Effector CD8-positive, alpha-beta T cell (primary cell): ENCODE measurements around the gene RECQL5.

ENCODE experiments used
- DNase-seq: peaks from one replicate; lab custom pipeline; 2025; lab: John Stamatoyannopoulos, UW
- total RNA-seq, 4 experiments: gene quantifications; one replicate each; lab custom pipeline; 2026; lab: John Stamatoyannopoulos, UW

RECQL5 gene
- total RNA-seq, result 34.4 to 56.7 (median 40.9) reads per million in 4 experiments

DNA sequence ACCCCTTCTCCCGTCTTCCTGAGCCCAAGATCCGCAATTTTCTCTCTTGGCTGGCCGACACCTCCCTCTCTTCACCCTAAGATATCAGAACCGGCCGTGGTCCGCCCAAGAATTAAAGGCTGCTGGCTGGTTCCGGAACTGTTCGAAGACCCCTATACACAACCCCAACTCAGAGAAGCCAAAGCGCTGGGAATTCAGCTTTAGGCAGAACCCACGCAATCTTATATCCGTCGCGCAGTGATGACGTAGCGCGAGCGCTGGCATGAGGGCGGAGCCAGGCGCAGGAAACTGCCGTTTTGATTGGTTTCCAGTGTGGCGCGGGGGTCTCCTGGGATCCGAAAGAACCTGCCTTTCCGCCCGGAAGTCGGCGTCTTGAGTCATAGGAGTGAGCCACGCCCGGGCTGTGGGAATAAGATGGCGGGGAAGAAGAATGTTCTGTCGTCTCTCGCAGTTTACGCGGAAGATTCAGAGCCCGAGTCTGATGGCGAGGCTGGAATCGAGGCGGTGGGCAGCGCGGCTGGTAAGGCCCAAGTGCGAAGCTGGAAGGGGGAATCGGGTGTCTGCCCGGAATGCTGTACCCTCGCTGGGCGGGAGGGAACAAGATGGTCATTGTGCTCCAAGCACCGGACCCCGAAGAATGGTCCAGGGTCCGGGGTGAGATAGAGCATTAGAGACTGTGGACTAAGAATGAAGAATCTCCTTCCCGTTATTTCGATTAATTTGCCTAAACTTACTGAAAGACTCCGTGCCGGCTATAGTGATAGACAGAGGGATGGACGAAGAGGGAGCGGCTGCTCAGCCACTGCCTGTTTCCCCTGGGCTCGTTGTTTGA, at the start of gene RECQL5, which contains the start of gene SAP30BP:
RECQL5 (minus strand) TSS at position 196 of the 832 bp plus-strand sequence. CDS start 597 bp downstream, outside the sequence.
SAP30BP (plus strand) TSS at position 380 of the 832 bp plus-strand sequence; CDS start at position 415, 35 bp downstream.
- DNase-seq, result peak; percentile 98

DNA sequence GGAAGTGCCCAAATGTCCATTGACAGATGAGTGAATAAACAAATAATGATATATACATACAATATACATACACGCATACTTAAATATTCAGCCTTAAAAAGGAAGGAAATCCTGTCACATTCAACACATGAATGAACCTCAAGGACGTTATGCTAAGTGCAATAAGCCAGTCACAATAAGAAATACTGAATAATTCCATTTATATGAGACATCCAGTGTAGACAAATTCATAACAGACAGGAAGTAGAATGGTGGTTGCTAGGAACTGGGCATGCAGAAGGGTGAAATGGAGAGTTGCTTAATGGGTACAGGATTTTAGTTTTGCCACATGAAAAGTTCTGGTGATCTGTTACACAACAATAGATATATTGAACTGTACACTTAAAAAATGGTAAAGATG, 45.5 kb upstream of the RECQL5 start:
- DNase-seq, result no peak

DNA sequence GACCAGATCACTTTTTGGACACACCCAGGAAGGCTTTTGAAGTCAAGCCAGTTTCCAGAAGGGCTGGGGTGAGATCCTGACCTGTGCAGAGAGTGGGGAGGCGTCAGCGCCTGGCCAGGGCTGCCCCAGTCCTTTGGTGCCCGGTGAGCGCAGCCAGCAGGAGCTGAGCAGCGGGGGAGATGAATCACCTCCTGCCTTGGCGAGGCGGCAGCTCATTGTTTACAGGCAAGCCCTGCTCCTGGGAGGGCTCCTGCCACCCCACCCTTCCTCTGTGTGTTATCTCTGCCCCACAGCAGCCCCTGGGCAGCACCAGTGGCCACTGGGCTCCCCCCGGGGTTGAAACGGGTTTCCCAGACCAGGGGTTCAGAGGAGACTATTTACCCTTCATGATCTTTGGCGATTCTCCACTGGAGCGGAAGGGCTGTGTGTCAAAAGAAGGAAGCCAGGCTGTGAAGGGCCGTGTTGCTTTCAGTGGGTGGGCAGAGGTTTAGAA, 40.2 kb upstream of the RECQL5 start:
- no peak for DNase-seq

DNA sequence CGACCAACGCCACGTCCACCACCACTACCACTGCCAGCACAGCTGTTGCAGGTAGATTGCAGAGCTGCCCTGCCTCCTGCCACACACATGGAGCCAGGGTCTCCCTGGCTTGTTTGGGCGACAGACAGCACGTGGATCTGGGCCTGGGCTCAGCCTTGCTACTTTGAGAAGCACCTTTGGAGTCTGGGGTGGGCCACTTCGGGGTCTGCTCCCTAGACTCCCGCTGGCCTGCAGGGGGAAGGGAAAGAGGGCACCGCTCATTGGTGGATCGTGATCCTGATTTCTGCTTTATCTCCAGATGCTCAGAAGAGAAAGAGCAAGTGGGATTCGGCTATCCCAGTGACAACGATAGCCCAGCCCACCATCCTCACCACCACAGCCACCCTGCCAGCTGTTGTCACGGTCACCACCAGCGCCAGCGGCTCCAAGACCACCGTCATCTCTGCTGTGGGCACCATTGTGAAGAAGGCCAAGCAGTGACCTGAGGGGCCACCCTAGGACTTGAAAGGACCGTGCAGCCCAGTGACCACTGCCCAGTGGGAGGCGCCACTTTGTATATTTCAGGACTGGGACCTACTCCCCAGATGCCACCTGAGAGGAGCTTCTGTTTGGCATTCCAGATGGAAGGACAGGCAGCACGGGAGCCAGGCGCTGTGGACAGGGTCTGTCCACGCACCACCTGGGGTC, 39.2 kb upstream of the RECQL5 start:
- DNase-seq, result no peak

DNA sequence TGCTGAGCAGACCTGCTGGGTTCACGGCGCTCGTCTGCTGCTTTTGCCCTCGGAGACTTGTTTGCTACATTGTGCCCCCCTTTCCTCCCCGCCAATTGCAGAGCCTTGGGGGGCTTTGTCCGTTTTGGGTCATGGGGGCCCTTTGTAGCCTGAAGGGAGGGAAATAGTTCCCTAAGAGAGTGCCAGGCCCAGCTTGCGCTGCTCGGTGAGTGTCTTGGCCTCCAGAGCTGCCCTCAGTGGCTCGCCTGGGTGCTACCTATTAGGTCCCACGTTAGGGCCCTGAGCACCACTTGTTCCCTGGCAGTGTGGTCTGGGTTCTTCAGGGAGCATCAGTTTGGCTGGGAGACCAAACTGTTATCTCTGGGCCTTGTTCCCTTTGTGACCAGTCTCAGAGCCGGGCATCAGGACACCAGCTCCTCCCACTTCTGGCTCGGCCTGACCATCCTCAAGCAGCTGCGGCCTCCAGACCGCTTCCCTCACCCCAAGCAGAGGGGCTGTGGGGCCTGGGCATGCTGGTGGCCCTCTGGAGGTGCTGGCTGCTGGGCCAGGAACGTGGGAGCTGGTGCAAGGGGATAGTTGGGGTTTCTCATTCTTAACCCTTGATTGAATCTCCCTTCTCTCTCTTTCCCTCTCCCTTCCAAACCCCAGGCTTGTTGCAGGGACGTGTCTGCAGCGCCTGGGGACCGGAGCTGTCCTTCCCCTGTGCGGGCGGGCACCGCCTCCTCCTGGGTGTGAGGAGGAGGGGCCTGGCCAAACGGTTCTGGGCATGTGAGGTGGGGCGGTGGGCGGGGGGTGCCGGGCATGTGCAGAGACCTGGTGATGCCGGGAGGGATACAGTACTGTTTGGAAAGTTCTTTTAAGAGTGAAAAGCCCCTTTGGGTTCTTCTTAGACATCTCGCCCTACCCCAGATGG, 38.3 kb upstream of the RECQL5 start:
- no peak for DNase-seq

DNA sequence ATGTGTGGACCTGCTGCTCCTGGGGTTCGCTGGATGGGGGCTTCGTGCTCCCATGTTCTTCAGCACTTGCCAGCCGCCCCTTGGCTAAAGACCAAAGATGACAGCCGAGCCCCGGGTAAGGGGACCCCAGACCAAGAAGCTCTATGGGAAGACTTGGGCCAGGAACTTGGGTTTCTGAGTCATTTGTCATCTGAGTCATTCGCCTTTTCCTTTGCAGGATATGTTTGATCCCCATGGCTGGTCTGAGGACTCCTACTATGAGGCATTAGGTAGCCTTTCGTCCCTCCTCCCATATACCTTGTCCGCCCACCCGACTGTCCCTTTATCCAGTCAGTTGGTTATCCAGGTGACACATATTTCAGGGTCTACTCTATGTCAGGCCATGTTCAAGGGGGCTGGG, 36.6 kb upstream of the RECQL5 start:
- no peak for DNase-seq

DNA sequence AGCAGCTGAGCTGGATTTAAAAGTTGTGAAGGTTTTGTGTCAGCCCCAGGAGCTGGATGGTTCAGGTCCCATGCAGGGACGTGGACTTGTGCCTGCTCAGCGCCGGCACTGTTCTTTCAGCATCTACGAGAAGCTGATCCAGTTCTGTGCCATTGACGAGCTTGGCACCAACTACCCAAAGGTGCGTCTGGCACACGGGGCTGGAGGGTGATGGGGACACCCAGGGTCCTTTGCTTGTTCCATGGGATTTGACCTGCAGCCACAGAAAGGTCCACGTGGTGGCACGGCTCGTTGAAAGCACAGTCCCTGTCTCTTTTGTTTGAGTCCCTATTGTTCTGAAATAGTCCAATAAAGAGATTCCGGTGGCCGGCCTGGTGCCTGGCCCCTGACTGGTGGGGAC, 36.2 kb upstream of the RECQL5 start:
- no peak for DNase-seq

DNA sequence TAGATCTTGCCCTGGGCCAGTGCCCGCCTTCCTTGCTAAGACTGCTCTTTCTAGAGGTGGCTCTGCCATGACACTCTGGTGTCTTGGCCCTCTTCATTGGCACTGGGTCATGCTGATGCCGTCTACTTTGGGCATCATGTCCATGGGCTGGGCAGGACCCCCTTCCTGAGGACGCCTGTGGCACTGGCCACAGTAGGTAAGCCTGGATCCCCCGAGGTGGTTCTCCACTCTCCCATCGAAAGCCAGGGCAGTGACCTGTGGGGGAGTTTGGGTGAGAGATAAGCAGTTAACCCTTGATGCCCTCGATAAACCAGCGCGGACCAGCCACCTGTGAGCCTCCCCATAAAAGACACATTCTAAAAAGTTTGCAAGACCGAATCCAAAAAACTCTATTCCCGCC, 34.3 kb upstream of the RECQL5 start:
- DNase-seq, result no peak

DNA sequence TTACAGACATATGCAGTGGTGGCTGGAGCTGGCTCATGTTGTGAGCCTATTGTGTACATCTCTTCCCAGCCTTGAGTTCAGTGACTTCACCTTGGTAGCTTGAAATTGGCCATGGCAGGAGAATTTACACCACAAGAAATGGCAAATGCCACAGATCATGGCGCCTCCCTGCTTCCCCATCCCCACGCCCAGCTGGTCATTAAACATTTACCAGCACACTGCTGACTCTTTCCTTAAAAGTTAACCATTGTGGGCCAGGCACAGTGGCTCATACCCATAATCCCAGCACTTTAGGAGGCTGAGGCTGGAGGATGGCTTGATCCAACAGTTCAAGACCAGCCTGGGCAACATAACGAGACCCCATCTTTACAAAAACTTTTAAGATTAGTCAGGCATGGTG, 31.7 kb upstream of the RECQL5 start:
- DNase-seq, result no peak

DNA sequence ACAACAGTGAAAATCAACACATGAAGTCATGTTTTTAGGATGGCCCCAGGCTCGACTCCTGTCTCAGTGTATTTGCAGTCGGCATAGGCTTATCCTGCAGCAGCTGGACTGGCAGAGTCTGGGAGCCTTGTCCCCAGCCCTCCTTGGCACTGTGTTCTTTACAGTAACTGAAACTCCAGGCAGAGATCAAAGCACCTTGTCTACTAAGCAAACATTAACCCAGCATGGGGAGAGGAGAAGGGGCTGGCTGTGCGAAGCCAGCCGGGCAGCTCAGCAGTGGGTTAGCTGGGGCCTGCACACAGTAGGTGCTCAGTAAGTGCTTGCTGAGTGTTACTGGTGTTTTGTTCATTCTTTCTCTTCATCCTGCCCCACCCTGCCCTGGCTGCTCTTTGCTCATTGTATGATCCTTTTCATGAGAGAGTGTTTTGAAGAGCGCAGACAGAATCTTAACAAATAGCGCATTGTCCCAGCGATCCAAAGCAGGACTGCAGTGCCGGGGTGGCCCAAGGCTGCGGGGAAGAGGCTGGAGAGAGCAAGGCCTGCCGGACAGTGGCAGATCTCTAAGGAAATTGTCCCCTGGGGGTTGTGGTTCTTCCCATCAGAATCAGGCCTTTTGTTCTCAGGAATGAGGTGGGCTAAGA, 30.8 kb upstream of the RECQL5 start:
- no peak for DNase-seq

DNA sequence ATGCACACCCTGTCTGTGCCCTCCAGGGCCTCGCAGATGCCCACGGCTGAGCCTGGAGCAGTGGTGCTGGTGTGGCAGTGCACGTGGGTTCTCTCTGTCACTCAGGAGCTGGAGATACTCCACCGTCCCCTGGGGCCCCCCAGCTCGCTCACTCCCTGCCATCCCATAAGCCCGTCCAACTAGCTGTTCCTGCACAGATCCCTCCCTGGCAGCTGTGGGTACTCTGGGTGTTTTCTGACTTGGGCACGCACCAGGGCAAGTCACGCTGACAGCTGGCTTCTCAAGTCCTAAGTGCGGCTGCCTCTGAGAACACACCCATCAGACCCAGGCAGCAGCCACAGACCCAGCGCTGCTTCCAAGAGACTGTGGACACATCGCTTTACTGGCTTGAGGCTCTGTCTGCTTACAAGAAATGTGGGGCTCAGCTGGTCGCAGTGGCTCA, 28.9 kb upstream of the RECQL5 start:
- no peak for DNase-seq

DNA sequence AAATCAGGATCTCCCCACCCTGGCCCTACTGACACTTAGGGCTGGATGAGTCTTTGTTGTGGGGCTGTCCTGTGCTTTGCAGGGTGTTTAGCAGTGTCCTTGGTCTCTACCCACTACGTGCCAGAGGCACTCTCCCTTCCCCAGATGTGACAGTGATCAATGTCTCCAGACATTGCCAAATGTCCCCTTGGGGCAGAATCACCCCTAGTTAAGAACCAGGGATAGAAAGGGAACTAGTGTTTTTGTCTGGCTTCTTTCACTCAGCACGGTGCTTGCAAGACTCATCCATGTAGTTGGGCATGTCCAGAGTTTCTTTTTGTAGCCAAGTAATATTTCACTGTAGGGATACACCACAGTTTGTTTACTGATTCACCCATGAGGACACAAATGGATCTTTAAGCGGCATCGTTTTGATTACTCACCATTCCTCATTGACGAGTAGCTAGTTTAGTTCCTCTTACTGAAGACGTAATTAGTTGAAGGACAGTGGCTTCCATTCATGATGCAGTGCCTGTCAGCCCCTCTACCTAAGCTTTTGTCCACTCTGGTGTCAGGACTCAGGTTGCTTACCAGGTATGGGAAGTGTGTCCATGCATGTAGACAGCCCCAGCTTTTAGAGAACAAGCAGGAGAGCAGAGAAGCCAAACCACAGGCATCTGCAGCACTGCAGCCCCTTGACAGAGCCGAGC, 28.3 kb upstream of the RECQL5 start:
- DNase-seq, result no peak

DNA sequence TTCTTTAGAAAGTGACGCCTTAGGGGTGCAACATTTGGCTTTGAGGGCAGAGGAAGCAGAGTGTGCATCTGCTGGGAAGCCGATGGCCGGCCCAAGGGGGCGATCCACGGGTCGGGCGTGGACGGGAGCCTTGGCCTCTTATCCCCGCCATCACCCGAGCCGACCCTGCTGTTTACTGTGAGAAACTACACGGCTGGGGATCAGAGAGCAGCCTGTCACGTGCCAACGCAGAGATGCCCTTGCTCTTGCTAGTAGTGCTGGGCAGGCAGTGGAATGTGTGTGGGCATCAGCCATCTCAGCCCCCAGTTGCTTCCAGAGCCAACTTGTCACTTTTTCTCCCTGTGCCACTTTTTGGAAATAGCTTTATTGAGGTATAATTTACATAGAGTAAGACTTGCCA, 27.6 kb upstream of the RECQL5 start:
- no peak for DNase-seq

DNA sequence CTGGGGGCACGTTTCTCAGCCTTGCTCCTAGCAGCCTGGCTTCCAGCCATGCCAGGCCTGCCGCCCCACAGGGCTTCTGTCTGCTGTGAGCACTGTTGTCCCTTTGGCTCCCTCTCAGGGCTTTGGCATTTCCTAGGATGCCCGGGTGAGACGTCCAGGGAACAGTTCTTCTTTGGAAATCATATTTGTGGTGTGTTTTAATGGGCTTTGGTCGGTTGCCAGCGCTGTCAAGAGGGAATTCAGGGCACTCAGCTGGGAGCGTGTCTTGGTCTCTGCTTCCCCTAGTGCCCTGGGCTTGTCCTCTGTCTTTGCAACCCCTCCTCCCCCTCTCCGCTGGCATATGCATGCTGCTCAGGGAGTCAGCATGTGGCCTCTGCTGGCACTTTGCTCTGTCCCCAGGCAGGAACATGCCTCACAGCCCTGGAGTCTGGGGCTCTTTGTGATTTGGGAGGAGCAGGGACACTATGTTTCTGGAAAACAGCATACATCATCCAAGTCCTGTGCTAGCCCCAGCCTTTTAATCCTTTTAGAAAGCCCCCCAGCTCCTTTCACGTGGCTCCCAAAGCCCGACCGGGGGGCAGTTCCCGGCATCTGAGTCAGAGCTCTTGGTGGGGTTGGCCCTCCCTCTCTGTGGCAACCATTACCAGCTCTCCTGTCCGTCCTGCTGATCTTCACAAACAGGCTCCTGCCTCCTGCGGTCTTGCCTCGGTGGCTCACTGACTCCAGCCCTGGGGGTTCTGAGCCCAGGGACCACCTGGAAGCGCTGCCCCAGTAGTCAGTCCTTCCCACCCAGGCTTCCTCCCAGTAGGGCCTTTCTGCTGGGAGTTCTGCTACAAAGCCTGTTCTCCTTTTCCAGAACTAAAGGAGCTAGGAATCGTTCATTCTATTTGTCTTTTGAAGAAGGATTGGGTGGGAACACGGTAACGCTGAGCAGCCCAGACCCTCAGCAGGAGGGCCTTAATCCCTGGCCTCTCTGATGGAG, 26.8 kb upstream of the RECQL5 start:
- no peak for DNase-seq

DNA sequence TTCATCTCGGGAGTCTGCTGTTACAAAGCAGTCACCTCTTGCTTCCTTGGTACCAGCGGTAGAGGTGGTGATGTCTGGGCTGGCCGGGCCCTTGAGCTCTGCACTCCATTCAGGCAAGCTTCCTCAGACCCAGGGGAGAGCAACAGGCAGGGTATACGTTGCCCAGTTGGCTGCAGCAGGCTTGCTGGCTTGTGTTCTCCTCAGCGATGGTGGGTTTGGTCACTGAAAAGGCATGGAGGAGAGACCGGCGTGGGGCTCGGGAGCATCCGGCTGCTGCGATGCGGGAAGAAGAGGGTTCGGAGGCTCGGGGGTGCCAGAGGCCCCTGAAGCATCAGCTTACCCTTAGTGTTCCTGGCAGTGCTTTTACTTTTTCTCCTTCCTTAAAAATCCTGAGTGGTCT, 26.0 kb upstream of the RECQL5 start:
- DNase-seq, result no peak

DNA sequence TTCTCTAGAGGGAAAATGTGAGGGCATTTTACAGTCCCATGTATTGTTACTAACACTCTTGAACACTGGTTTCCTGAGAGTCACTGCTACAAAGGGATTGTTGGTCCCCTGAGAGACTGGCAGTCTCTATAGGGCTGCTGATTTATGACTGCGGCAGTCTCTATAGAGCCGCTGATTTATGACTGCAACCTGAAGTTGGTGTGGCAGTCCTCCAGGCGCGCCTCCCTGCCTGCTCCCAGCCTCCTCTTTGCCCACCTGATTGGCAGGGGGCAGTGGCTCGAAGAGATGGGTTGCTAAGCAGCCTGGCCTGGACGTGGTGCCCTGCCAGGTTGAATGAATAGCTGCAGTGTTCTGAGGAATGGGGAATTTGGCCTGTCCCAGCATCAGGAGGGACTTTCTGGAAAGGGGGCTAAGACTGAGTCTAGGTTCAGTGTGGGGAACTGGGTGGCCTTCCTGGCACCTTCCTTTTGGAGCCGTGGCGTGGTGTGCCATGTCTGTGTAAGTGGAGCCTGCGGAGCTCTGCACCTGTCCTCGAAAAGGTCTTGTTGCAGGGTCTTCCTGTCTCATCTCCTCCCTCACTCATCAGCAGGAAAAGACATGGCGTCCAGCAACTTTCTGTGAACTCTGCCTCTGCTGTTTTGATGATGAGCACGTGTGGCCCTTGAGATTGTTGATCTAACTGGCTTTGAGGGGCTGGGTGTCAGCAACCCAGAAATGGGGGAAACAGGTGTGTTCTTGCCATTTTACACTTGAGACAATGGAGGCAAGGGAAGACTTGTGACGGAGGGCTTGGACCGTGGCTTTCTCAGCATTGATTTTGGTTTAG, 25.1 kb upstream of the RECQL5 start:
- no peak for DNase-seq

DNA sequence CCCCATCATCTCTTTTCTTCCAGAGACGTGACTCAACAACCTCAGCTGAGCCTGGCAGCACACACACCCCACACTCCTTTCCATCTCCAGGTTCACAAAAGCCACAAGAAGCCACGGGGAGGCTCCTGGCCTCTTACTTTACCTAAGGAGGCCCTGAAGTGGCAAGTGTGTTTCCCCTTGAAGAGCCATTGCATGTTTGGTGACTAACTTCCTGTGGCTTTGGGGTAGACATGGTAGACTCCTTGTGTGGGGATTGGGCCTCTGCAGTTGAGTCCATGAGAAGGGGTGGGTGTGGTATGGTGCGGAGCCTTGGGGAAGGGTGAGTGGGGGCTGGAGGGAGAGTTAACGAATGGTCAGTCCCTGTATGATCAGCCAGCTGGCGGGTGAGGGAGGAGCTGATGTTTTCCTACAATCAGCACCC, 24.4 kb upstream of the RECQL5 start:
- DNase-seq, result no peak

DNA sequence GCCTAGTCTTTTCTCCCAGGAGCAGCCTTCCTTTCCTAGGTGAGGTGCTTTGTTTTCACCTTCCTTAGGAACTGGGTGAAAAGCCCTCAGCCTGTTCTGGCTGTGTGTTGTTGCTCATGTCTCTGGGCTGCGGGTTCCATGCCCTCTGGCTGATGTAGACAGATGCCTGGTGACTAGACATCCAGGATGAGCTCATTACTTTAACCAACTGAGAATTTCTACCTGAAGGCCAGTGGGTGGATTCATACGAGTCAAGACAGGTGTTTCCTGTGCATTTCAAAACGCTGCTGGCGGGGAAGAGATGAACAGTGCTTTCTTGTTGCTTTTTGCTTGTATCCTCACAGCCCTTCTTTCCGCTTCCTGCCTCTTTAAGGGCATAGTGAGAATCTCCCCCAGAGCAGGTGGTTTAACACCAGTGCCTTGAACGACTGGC, 22.5 kb upstream of the RECQL5 start:
- DNase-seq, result no peak
